DND-41 (cell line): ENCODE data around the gene DNMBP.

Experiments used
- ATAC-seq: fragments of 200-7000 bp; cut with Tn5 transposase; 3 replicates; pipeline ENCODE4 v1.9.1; 2021; ENCODE audit warnings: low read depth; ENCODE audit not compliant: insufficient read depth
- DNase-seq: peaks from one replicate; pipeline ENCODE4 v3.0.0-alpha.2; 2020
- H2AFZ ChIP-seq: 2 replicates; pipeline ENCODE4 v1.6.0; 2012; ENCODE audit warnings: low read depth, low read length
- H3K27ac ChIP-seq: 2 replicates; pipeline ENCODE4 v1.5.1; 2012; ENCODE audit warnings: low read length, inconsistent platforms
- H3K27me3 ChIP-seq: fragments of 200-600 bp; sonication (generic); 2 replicates; pipeline ENCODE4 v1.6.0; 2012; ENCODE audit warnings: low read length, mild to moderate bottlenecking, inconsistent platforms; ENCODE audit not compliant: insufficient read depth, poor library complexity
- H3K36me3 ChIP-seq: 2 replicates; pipeline ENCODE4 v1.5.1; 2012; ENCODE audit warnings: low read length, inconsistent platforms; ENCODE audit not compliant: insufficient read depth
- H3K4me1 ChIP-seq: 2 replicates; pipeline ENCODE4 v1.5.1; 2012; ENCODE audit warnings: mild to moderate bottlenecking, low read length; ENCODE audit not compliant: insufficient read depth
- H3K4me2 ChIP-seq: 2 replicates; pipeline ENCODE4 v1.6.0; 2012; ENCODE audit warnings: mild to moderate bottlenecking, moderate library complexity, low read length, inconsistent platforms; ENCODE audit not compliant: insufficient read depth
- H3K4me3 ChIP-seq, 2 experiments: fragments of 200-600 bp in 1 of 2; shearing (Covaris generic) in 1 of 2; 2 replicates each; pipeline ENCODE4 v1.5.1; 2012 to 2016; ENCODE audit warnings: inconsistent platforms in 2 of 2, low read length in 2 of 2, mild to moderate bottlenecking in 2 of 2, low read depth in 1 of 2, moderate library complexity in 1 of 2
- H3K79me2 ChIP-seq: 2 replicates; pipeline ENCODE4 v1.6.0; 2012; ENCODE audit warnings: low read length, inconsistent platforms; ENCODE audit not compliant: insufficient read depth
- H3K9ac ChIP-seq: 2 replicates; pipeline ENCODE4 v1.6.0; 2012; ENCODE audit warnings: low read depth, mild to moderate bottlenecking, inconsistent platforms, low read length, moderate library complexity
- H3K9me3 ChIP-seq: 2 replicates; pipeline ENCODE4 v1.5.1; 2012; ENCODE audit warnings: low read length, moderate library complexity, mild to moderate bottlenecking, inconsistent platforms; ENCODE audit not compliant: insufficient read depth, severe bottlenecking
- H4K20me1 ChIP-seq: 2 replicates; pipeline ENCODE4 v1.6.0; 2012; ENCODE audit warnings: low read length; ENCODE audit not compliant: insufficient read depth
- EZH2 ChIP-seq: IDR thresholded peaks from 3 replicates; pipeline ENCODE4 v1.6.1; 2012; ENCODE audit warnings: borderline replicate concordance, low read depth, mild to moderate bottlenecking, moderate library complexity, low read length, inconsistent platforms; ENCODE audit not compliant: severe bottlenecking
- TF ChIP-seq, protein P1 (sequence below): IDR thresholded peaks from 2 replicates; pipeline ENCODE4 v1.5.1; 2012; ENCODE audit warnings: borderline replicate concordance, low read length, moderate library complexity, mild to moderate bottlenecking; ENCODE audit not compliant: poor library complexity, severe bottlenecking; ENCODE audit errors: extremely low read depth

Gene DNMBP

DNA sequence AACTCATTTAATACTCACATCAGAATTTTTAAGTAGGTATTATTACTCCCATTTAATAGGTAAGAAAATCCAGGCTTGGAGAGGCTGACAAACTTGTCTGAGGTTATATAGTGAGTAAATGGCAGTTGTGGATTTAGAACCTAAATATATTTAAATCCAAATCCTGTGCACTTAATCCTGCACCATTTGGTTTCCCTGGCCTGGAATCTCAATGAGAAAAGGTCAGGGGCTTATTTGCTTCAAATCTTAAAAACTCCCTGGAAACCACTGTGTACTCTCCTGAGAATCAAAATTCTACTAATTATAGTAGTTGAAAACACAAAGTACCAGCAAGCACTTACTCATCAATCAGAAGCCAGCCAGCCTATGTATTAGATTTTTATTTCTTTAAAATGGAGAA, 97.7 kb downstream of the DNMBP start:
- H3K9ac ChIP-seq: no peak overlapping the region
- H3K36me3 ChIP-seq: no peaks in the 10 kb centered on the region
- no peaks in the 10 kb centered on the region for H3K9me3 ChIP-seq
- no peak overlapping the region for H2AFZ ChIP-seq
- DNase-seq (no peak), ATAC-seq (no peak)
- no peaks in the 10 kb centered on the region for H3K4me1 ChIP-seq
- H3K79me2 ChIP-seq: no peaks in the 10 kb centered on the region
- TF ChIP-seq, protein P1, sequence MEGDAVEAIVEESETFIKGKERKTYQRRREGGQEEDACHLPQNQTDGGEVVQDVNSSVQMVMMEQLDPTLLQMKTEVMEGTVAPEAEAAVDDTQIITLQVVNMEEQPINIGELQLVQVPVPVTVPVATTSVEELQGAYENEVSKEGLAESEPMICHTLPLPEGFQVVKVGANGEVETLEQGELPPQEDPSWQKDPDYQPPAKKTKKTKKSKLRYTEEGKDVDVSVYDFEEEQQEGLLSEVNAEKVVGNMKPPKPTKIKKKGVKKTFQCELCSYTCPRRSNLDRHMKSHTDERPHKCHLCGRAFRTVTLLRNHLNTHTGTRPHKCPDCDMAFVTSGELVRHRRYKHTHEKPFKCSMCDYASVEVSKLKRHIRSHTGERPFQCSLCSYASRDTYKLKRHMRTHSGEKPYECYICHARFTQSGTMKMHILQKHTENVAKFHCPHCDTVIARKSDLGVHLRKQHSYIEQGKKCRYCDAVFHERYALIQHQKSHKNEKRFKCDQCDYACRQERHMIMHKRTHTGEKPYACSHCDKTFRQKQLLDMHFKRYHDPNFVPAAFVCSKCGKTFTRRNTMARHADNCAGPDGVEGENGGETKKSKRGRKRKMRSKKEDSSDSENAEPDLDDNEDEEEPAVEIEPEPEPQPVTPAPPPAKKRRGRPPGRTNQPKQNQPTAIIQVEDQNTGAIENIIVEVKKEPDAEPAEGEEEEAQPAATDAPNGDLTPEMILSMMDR: no peak
- TF ChIP-seq EZH2: no peak
- no peak overlapping the region for H3K4me3 ChIP-seq
- H3K27me3 ChIP-seq: no peaks in the 10 kb centered on the region
- H4K20me1 ChIP-seq: 0 out of 2 replicates have a peak, but pooled peaks cover 3% of the 10 kb centered on the region
- no peak overlapping the region for H3K27ac ChIP-seq
- H3K4me2 ChIP-seq: no peak overlapping the region

DNA sequence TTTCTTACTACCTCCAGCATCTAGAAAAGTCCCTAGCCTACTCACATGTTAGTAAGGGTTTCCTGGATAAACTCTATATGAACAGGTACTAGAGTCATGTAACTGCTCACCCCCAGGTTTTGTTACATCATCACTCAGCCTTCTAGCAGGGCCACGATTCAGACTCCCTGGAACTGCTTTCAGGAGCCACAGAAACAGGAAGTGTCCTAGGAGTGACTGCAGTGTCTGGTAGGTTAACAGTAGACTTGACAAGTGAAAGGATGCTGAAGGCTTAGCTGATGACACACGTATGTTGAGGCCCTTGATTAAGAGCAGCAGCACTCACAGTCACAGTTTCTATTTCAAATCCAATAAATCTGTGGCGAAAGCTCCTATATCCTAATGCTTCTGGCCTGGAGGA, 101.2 kb downstream of the DNMBP start:
- no peak for DNase-seq
- H3K27me3 ChIP-seq: no peaks in the 10 kb centered on the region
- 0 out of 2 replicates have a peak, but pooled peaks cover 3% of the 10 kb centered on the region for H4K20me1 ChIP-seq
- TF ChIP-seq, protein P1: no peak
- no peak for TF ChIP-seq EZH2
- no peak overlapping the region for H3K4me2 ChIP-seq
- H3K27ac ChIP-seq: no peak overlapping the region
- no peaks in the 10 kb centered on the region for H3K79me2 ChIP-seq
- H3K36me3 ChIP-seq: 0 out of 2 replicates have a peak, but pooled peaks cover 4% of the 10 kb centered on the region
- H3K4me3 ChIP-seq: no peak overlapping the region
- no peaks in the 10 kb centered on the region for H3K9me3 ChIP-seq
- H3K9ac ChIP-seq: no peak overlapping the region
- no peak for ATAC-seq
- no peak overlapping the region for H2AFZ ChIP-seq
- H3K4me1 ChIP-seq: no peaks in the 10 kb centered on the region

DNA sequence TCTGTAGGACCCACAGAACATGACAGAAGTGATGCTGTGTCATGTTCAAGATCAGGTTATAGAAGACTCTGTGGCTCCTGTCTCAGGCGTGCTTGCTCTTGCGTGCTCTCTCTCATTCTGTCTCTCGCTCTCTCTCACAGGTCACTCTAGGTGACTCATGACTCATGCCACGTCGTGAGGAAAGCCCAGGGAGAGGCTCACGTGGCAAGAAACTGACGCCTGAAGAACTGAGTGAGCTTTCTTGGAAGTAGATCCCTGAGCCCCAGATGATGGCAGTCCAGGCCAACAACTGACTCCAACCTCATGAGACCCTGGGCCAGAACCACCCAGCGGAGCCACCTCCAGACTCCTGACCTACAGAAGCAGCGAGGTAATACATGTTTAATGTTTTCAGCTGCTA, 103.3 kb downstream of the DNMBP start:
- TF ChIP-seq EZH2: no peak
- TF ChIP-seq, protein P1: no peak
- Histone ChIP-seq H3K4me1 (no peaks in the 10 kb centered on the region), H3K9me3 (no peaks in the 10 kb centered on the region), H3K27ac (no peak overlapping the region), H3K4me2 (no peak overlapping the region), H3K36me3 (0 out of 2 replicates have a peak, but pooled peaks cover 4% of the 10 kb centered on the region), H3K27me3 (no peaks in the 10 kb centered on the region), H4K20me1 (0 out of 2 replicates have a peak, but pooled peaks cover 3% of the 10 kb centered on the region), H3K79me2 (no peaks in the 10 kb centered on the region), H3K4me3 (no peak overlapping the region), H3K9ac (no peak overlapping the region), H2AFZ (no peak overlapping the region)
- DNase-seq (no peak), ATAC-seq (no peak)

DNA sequence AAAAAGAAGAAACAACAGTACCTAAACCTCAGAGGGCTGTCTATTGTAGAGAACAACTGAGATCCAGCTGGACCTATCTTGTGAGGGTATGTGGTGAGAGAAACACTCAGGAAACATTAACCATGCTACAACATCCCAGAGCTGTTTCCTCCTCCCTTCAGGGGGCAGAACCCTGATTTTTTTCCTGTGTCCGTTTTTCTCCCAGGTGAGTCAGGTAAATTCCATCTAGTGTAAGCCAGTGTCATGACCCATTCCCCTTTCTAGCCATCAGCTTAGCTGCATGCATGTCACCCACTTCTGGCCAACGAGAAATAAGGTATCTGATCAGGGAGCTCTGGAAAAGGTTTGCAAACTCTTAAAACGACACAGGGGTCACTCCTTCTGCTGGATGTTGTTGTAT, 103.8 kb downstream of the DNMBP start:
- Histone ChIP-seq H3K79me2 (no peaks in the 10 kb centered on the region), H3K9me3 (no peaks in the 10 kb centered on the region)
- TF ChIP-seq, protein P1: no peak
- TF ChIP-seq EZH2: no peak

More for the DNA sequence above, 103.8 kb downstream of the DNMBP start:
- Histone ChIP-seq H3K27ac (no peak overlapping the region), H3K27me3 (no peaks in the 10 kb centered on the region), H3K4me3 (no peak overlapping the region), H3K9ac (no peak overlapping the region), H4K20me1 (0 out of 2 replicates have a peak, but pooled peaks cover 3% of the 10 kb centered on the region), H3K4me2 (no peak overlapping the region), H3K4me1 (no peaks in the 10 kb centered on the region), H3K36me3 (0 out of 2 replicates have a peak, but pooled peaks cover 4% of the 10 kb centered on the region), H2AFZ (no peak overlapping the region)
- ATAC-seq: no peak
- no peak for DNase-seq
